Measurements from ENCODE around the gene SPATA46.

SPATA46 gene

GRCh38 chr1:162374406-162374805, 2.2 kb downstream of the SPATA46 start:
- no peak for DNase-seq (ENCODE audit: low spot score)

- DNase-seq (ENCODE audit: low spot score) = no peak
These were observed 3.0 kb downstream of the SPATA46 start for GRCh38 chr1:162373541-162374260.

GRCh38 chr1:162373072-162373427, 3.6 kb downstream of the SPATA46 start:
- DNase-seq (ENCODE audit: low spot score) = no peak

- no peak for DNase-seq (ENCODE audit: low spot score)
These were observed 4.2 kb downstream of the SPATA46 start for GRCh38 chr1:162372159-162373071.

- no peak for DNase-seq (ENCODE audit: low spot score)
These were observed 5.0 kb downstream of the SPATA46 start for GRCh38 chr1:162371611-162372010.

DNA sequence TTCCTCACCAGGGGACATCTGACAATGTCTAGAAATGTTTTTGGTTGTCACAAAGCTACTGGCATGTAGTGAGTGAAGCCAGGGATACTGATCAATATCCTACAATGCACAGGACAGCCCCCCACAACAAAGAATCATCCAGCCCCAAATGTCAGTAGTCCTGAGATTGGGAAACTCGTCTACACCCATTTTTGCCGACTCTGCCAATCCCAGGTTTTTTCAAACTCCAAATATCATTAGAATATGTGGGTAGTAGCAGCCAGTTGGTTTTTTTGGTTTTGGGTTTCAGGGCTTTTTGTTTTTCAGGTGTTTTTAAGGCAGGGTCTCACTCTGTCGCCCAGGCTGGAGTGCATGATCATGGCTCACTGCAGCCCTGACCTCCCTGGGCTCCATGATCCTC, 5.9 kb downstream of the SPATA46 start:
- no peak for DNase-seq (ENCODE audit: low spot score)

GRCh38 chr1:162370161-162370560, 6.5 kb downstream of the SPATA46 start:
- DNase-seq (ENCODE audit: low spot score) = no peak

- no peak for DNase-seq (ENCODE audit: low spot score)
These were observed 7.1 kb downstream of the SPATA46 start for GRCh38 chr1:162369571-162369970.

- DNase-seq (ENCODE audit: low spot score) = no peak
These were observed 8.2 kb downstream of the SPATA46 start for GRCh38 chr1:162368451-162368850.

DNA sequence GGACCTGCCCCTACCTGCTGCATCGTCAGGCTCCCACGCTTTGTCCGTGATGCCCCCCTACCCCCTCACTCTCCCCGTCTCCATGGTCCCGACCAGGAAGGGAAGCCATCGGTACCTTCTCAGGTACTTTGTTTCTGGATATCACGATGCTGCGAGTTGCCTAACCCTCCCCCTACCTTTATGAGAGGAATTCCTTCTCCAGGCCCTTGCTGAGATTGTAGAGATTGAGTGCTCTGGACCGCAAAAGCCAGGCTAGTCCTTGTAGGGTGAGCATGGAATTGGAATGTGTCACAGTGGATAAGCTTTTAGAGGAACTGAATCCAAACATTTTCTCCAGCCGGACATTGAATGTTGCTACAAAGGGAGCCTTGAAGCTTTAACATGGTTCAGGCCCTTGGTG, 8.9 kb downstream of the SPATA46 start:
- DNase-seq (ENCODE audit: low spot score) = no peak

GRCh38 chr1:162367073-162367472, 9.6 kb downstream of the SPATA46 start:
- DNase-seq (ENCODE audit: low spot score) = no peak

DNA sequence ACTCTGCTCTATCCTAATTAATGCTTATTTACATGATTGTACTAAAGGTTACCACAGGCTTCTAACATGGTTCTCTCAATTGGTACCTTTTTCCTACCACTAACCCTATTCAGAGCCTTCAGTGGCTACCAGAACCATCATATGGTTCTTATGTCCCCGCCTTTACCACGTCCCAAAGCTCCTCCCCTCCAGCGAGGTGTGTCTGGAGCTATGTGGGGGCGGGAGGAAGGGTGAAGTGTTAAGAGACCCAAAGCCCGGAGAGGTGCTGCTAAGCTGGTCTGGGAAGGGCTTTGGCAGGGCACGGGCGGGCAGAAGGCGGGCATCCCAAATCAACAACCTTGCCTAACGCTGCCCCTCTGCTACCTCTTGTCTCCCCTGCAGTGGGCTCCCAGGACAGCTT, 10.0 kb downstream of the SPATA46 start:
- DNase-seq (ENCODE audit: low spot score) = no peak

GRCh38 chr1:162366149-162366548, 10.5 kb downstream of the SPATA46 start:
- peak; percentile 38 for DNase-seq (ENCODE audit: low spot score)

GRCh38 chr1:162365284-162366020, 11.2 kb downstream of the SPATA46 start:
- no peak for DNase-seq (ENCODE audit: low spot score)

DNA sequence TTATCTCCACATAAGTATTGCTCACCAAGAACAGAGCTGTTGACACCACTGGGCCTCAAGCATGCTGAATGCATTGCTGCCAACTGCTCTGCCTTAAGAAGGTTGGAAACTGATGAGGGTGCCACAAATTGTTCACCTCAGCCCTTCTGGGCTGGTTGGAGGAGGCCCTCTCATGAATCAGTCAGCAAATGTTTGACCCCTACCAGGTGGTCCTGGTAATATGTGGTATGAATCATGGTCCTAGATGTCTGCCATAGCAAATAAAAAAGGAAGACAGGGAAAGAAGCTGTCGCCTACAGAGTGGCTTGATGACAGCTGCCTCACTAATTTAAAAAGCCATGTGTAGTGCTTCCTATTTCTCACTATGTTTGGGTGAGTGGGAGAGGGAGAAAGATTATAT, 12.2 kb downstream of the SPATA46 start:
- no peak for DNase-seq (ENCODE audit: low spot score)

DNA sequence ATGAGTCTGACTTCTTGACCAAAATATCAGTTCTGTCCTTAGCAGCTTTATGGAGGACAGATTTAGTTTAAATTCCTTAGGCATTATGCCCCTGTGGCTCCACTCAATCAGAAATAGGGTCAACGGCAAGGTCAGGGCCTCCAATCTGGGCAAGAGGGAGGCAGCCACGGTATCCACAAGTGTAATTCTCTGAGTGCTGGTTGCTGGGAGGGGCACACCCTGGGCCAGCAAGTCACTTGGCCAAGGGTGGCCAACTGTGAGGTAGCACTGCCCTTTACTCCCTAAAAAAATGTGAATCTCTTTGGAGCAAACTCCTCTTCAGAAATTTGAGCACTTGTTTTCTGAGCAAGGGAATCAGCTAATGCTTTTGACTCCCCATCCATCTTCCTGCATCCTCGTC, 12.8 kb downstream of the SPATA46 start:
- DNase-seq (ENCODE audit: low spot score) = no peak

DNA sequence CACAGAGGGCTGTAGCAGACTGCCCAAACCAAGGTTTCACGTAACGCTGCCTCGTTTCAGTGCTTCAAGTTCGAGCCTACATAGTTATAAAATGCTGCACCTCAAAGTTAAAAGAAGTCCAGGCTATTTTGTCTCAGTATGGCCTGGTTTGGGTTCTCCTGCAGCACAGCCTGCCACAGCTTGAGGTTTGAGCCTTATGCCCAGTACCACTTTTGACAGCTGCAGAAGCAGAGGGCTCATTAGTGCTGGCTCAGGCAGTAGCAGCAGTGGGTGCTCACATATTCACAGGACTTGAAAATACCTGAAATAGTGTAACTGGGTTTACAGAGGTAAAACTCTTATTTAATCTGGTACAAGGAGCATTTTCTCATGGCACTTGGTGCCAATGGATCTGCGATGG, 15.3 kb downstream of the SPATA46 start:
- DNase-seq (ENCODE audit: low spot score) = no peak

GRCh38 chr1:162360874-162361260, 15.8 kb downstream of the SPATA46 start:
- no peak for DNase-seq (ENCODE audit: low spot score)

- DNase-seq (ENCODE audit: low spot score) = no peak
These were observed 16.3 kb downstream of the SPATA46 start for GRCh38 chr1:162360237-162360873.

DNA sequence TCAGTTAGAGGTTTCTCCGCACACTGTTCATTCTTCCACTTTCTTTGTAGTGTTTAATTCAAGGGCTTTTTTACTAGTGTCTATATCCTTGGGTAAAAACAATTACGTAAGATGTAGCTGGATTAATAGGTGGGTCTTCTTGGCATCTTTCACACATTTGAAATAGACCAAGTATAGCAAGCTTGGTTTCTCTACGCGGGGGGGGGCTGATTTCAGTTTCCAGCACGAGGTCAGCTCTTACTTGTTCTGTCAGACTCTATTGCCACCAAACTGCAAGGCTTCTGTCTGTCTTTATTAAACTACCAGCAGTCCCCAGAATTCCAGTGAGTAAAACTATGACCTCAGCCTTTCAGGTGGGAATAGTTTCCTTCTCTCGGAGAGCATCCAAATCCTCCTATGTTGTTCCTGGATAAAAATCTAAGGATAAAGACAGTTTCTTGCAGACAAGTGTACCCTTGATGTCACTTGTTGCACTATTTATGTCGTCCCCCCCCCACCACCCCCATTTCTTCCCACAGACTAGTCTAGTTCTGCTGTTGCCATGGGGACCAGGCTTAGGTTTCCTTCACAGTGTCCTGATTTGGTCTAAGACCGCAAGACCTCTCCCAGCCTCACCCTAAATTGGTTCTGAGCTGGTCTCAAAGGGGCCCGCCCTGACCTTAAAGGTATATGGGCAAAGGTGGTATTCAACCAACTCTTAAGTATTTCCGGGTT, 17.0 kb downstream of the SPATA46 start:
- DNase-seq (ENCODE audit: low spot score) = no peak

DNA sequence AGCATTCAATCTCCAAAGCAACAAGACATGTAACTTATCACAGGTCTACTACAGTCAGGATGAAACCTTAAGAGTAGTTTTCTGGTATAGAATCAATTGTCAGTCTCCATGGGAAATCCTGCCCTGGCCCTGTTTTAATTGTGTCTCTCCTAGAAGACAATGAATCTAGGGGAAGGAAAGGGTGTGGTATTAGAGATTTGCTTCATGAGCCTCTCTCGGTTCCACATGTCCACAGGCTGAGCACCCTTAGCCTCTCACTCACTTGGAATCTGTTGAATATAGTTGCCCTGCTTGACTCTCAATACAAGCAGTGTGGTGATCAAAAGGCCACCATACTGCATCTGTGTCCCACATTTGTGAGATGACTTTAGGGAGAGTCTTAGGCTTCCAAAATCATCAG, 17.7 kb downstream of the SPATA46 start:
- DNase-seq (ENCODE audit: low spot score) = no peak
